Endothelial cell of umbilical vein (primary cell): Measurements from ENCODE around the gene KLK1. TPM values are rescaled to one million over a fixed set of nuclear protein-coding genes. Genes with fewer than 3 reads are reported as not detected.

Source experiments
- BruUV-seq: library from RNA; stranded (reverse); fragments of 400-500 nt; replicated peaks from 2 replicates; lab custom pipeline; 2021; lab: Mats Ljungman, UMichigan
- CTCF ChIA-PET: fragments of 300-600, 350-600 bp; sonication (Branson Sonifier 250); formaldehyde crosslinking; loops from one replicate; lab custom pipeline; 2021; ENCODE audit warnings: antibody characterized with exemption, inconsistent platforms; lab: Charles Lee
- POLR2A ChIA-PET: fragments of 300-600, 350-600 bp; sonication (Branson Sonifier 250); formaldehyde crosslinking; loops from one replicate; lab custom pipeline; 2021; ENCODE audit warnings: antibody characterized with exemption, inconsistent platforms; lab: Charles Lee
- DNase-seq: peaks from one replicate; pipeline ENCODE4 v3.0.0-alpha.2; 2011; ENCODE audit warnings: low read depth, low spot score
- FAIRE-seq: peaks from 2 replicates; lab custom pipeline; 2011; peaks lifted over from hg19 to GRCh38; lab: Jason Lieb, UNC
- H2AFZ ChIP-seq: 2 replicates; pipeline ENCODE4 v1.6.0; 2012; ENCODE audit warnings: low read depth, low read length, control low read depth, inconsistent platforms
- H3K27ac ChIP-seq: 2 replicates; pipeline ENCODE4 v1.5.1; 2011; ENCODE audit warnings: low read depth, mild to moderate bottlenecking, control low read depth, low read length, moderate library complexity; ENCODE audit not compliant: insufficient read depth
- H3K27me3 ChIP-seq, 2 experiments: 2 replicates each; pipeline versions ENCODE4 v1.6.0 to v1.6.1; 2011; ENCODE audit warnings: low read length in 2 of 2, mixed read lengths in 1 of 2; ENCODE audit not compliant: control insufficient read depth in 2 of 2, insufficient read depth in 2 of 2
- H3K36me3 ChIP-seq, 2 experiments: 2 replicates in 1 of 2; 3 replicates in 1 of 2; pipeline ENCODE4 v1.5.1; 2011; ENCODE audit warnings: low read length in 2 of 2, mild to moderate bottlenecking in 1 of 2, moderate library complexity in 1 of 2; ENCODE audit not compliant: control insufficient read depth in 2 of 2, insufficient read depth in 2 of 2; ENCODE audit errors: extremely low read depth in 1 of 2
- H3K4me1 ChIP-seq: 3 replicates; pipeline ENCODE4 v1.5.1; 2011; ENCODE audit warnings: mild to moderate bottlenecking, low read length; ENCODE audit not compliant: control insufficient read depth, insufficient read depth; ENCODE audit errors: extremely low read depth
- H3K4me2 ChIP-seq: 2 replicates; pipeline ENCODE4 v1.6.1; 2011; ENCODE audit warnings: low read length, control low read depth, mixed read lengths; ENCODE audit not compliant: insufficient read depth
- H3K4me3 ChIP-seq, 3 experiments: fragments of 200-600 bp in 1 of 3; sonication (generic), shearing (Covaris generic) in 1 of 3; replicated peaks in 1 of 3; 2 replicates each; pipeline ENCODE4 v1.5.1; 2011 to 2016; ENCODE audit warnings: control low read depth in 3 of 3, low read length in 3 of 3, mild to moderate bottlenecking in 2 of 3, inconsistent platforms in 1 of 3, low read depth in 1 of 3, moderate library complexity in 1 of 3; ENCODE audit not compliant: insufficient read depth in 1 of 3
- H3K79me2 ChIP-seq: 2 replicates; pipeline ENCODE4 v1.6.0; 2012; ENCODE audit warnings: low read length, inconsistent platforms; ENCODE audit not compliant: control insufficient read depth, insufficient read depth
- H3K9ac ChIP-seq: replicated peaks from 2 replicates; pipeline ENCODE3; 2011; ENCODE audit warnings: low read length, control low read depth; ENCODE audit not compliant: insufficient read depth; ENCODE audit errors: extremely low read depth
- H3K9me1 ChIP-seq: replicated peaks from 3 replicates; pipeline ENCODE4 v1.6.0; 2011; ENCODE audit warnings: mild to moderate bottlenecking, low read length; ENCODE audit not compliant: control insufficient read depth, insufficient read depth; ENCODE audit errors: extremely low read depth
- H3K9me3 ChIP-seq: replicated peaks from 2 replicates; pipeline ENCODE4 v1.5.1; 2012; ENCODE audit warnings: low read length, inconsistent platforms; ENCODE audit not compliant: control insufficient read depth, insufficient read depth
- H4K20me1 ChIP-seq: replicated peaks from 2 replicates; pipeline ENCODE3; 2011; ENCODE audit warnings: mild to moderate bottlenecking, low read length; ENCODE audit not compliant: control insufficient read depth, insufficient read depth; ENCODE audit errors: extremely low read depth
- CTCF ChIP-seq, 2 donors: IDR thresholded peaks; 1 replicate in 1 of 2; 2 replicates in 1 of 2; pipeline ENCODE4 v1.5.1; 2011; ENCODE audit warnings: low read length in 2 of 2, mild to moderate bottlenecking in 2 of 2, moderate library complexity in 2 of 2, control low read depth in 1 of 2, inconsistent platforms in 1 of 2, low read depth in 1 of 2; ENCODE audit not compliant: insufficient read depth in 1 of 2; ENCODE audit errors: extremely low read depth in 1 of 2
- POLR2A ChIP-seq: IDR thresholded peaks from 2 replicates; pipeline ENCODE4 v1.6.1; 2012; ENCODE audit warnings: low read depth, mild to moderate bottlenecking, control low read depth, low read length
- dilution Hi-C: fragments of 300-500 bp; cut with MboI; formaldehyde crosslinking; loops from one replicate; pipeline ENCODE4 v1.15.0; 2019; ENCODE audit warnings: low sequenced_read_pairs; ENCODE audit not compliant: extremely low pct_ligation_motif_present
- intact Hi-C: fragments of 100-400 bp; cut with micrococcal nuclease; formaldehyde crosslinking; loops from one replicate; pipeline ENCODE4 v1.10.0; 2022
- polyA plus RNA-seq, 4 experiments: library from polyadenylated mRNA; depleted of rRNA in 3 of 4; stranded (reverse) in 3 of 4; unstranded in 1 of 4; fragments of >200 nt; gene quantifications; 2 replicates each; pipeline versions ENCODE4 v1.2.1 to v1.2.3, GENCODE V29; 2011 to 2012; ENCODE audit warnings: missing spikeins in 1 of 4
- total RNA-seq: library from RNA; stranded (reverse); gene quantifications from 2 replicates; pipeline ENCODE4 v1.2.3, GENCODE V29; 2021

The KLK1 gene
- total and polyA plus RNA-seq, 2 donors (not counting 3 experiments of a cell fraction or from before 2014, with no cell fraction given) = 0.08 TPM; not detected in 1

- no TSS peak for BruUV-seq
These were observed 29.3 kb downstream of the KLK1 start for GRCh38 chr19:50794074-50794875.

More at GRCh38 chr19:50794074-50794875, 29.3 kb downstream of the KLK1 start:
- H2AFZ ChIP-seq = no peak overlapping the region
- DNase-seq (no peak), FAIRE-seq (no peak)
- intact Hi-C loops = no loop called here
- H4K20me1 ChIP-seq = no peaks in the 10 kb centered on the region
- POLR2A ChIA-PET = interaction anchor here (2.1 kb wide), 1 partner anchor 11 kb away, joined by 6 read pairs; no protein-coding TSS in a partner anchor
- no peaks in the 10 kb centered on the region for H3K9me3 ChIP-seq
- no peaks in the 10 kb centered on the region for H3K9me1 ChIP-seq
- H3K36me3 ChIP-seq = peaks cover 8 to 19% of the 10 kb centered on the region in 2 experiments
- CTCF ChIA-PET = interaction anchor here (0.8 to 1.3 kb wide), 6 partner anchors 11 to 426 kb away, joined by 3 to 4 read pairs (median 3); no protein-coding TSS in a partner anchor
- no peak for TF ChIP-seq POLR2A
- peak in 1 of 2 donors; percentile 10 for TF ChIP-seq CTCF (IDR thresholded peaks at IDR 0.05; ENCODE audit: extremely low read depth in 1 of 2, insufficient read depth in 1 of 2, low read depth in 1 of 2, low read length in 2 of 2)
- H3K4me2 ChIP-seq = no peak overlapping the region
- H3K27me3 ChIP-seq = no peaks in the 10 kb centered on the region
- no peak overlapping the region for H3K9ac ChIP-seq
- H3K4me1 ChIP-seq = no peaks in the 10 kb centered on the region
- H3K27ac ChIP-seq = no peak overlapping the region
- dilution Hi-C loops = no loop called here
- peaks cover 6% of the 10 kb centered on the region for H3K79me2 ChIP-seq
- no peak overlapping the region for H3K4me3 ChIP-seq
